ACHN (cell line): ENCODE measurements around the gene APBB3.
A peak's percentile ranks its signal among the peaks of the same experiment; 100 is the strongest.
"Not testable (repeated sequence)": the region's sequence is repeated elsewhere in the genome, so short reads cannot be mapped to it uniquely, and the experiment has no call there.

Source experiments
- DNase-seq: peaks from one replicate; pipeline ENCODE4 v3.0.0-alpha.2; 2015
- in situ Hi-C: cut with HindIII; loops from 2 replicates; pipeline ENCODE4 v1.10.0; 2017; ENCODE audit warnings: low sequenced_read_pairs, low pct_ligation_motif_present, low pct_unique_long_range_greater_than_20kb

Gene APBB3

DNA sequence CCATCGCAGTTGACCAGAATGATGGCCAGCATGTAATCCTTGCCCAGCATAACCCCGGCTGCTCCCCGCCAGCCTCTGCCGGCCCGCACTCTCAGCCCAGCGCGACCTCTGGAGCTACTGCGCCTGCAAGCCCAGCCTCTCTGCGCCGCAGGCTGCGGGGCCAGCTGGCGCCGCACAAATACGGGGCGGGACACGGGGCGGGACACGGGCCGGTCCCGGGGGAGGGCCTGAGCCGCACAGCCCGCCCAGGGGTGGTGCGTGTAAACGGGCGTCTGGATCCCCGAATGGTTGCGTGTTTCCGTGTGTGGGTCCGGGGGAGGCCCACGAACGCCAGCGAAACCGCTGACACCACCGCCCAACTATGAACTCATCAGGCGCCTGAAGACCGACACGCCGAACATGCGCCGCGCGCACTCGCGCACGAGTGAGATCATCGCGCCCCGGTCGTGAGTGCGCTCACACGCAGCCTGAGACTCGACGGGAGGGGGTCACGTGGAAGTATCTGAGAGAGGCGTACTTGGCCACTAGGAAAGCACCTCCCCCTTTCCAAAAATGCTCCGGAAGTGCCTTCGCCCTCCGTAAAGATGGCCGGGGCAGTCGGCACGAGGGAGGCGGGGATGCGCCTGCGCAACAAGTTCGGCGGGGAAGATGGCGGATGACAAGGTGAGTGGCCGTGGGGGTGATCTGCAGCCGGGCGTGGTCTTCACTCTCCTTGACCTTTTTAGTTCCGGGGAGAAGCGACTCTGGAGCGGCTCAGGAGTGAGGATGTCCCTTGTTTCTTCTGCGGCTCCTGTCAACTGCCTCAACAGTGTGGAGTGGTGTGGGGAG, at the start of gene APBB3, which contains the start of gene SLC35A4:
Gene APBB3 (minus strand): TSS at position 403 of the 828 bp plus-strand sequence. CDS start 353 bp downstream, at position 50.
Gene SLC35A4 (plus strand): TSS at position 633 of the 828 bp plus-strand sequence. CDS start 2,342 bp downstream, outside the sequence.
- in situ Hi-C loops = no loop called here

GRCh38 chr5:140611020-140611521, 46.7 kb upstream of the APBB3 start:
- no peak for DNase-seq
- in situ Hi-C loops = no loop called here

More for the DNA sequence above, at the start of gene APBB3, which contains the start of gene SLC35A4:
- peak; percentile 97 for DNase-seq

- no peak for DNase-seq
- in situ Hi-C loops = no loop called here
Measured at GRCh38 chr5:140609126-140609525, 44.7 kb upstream of the APBB3 start.

- in situ Hi-C loops = no loop called here
Measured at GRCh38 chr5:140608722-140609121, 44.3 kb upstream of the APBB3 start.

DNA sequence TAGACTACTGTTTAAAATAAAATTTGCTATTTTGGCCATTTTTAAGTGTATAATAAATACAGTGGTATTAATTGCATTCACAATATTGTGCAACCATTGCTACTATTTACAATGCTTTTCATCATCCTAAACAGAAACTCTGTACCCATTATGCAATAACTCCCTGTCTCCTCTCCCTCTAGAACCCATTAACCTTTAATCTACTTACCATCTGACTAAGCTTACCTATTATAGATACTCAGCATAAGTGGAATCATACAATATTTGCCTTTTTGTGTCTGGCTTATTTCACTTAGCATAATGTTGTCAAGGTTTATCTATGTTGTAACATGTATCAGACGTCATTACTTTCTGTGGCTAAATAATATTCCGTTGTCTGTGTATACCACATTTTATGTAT, 42.6 kb upstream of the APBB3 start:
- DNase-seq = no peak
- in situ Hi-C loops = no loop called here

More at GRCh38 chr5:140608722-140609121, 44.3 kb upstream of the APBB3 start:
- DNase-seq = no peak

DNA sequence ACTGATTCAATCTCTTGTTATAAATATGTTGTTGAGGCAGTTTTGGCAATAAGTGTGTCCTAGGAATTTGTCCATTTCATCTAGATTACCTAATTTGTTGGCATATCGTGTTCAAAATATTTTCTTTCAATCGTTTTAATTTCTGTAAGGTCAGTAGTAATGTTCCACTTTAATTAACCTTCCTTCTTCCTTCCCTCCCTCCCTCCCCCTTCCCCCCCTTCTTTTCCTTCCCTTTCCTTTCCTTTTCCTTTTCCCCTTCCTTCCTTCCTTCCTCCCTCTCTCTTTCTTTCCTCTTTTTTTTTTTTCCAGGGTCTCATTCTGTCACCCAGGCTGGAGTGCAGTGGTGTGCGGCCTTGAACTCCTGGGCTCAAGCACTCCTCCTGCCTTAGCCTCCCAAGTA, 41.5 kb upstream of the APBB3 start:
- no peak for DNase-seq
- in situ Hi-C loops = no loop called here

DNA sequence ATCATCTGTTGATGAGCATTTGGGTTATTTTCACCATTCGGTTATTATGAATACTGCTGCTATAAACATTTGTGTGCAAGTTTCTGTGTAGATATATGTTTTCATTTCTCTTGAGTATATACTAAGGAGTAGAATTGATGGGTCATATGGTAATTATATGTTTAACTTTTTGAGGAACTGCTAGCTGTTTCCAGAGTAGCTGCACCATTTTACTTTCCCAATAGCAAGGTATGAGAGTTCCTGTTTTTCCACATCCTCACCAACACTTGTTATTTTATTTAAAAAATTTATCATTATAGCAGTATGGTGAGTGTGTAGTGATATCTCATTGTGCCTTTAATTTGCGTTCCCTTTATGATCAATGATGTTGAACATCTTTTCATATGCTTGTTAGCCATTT, 39.3 kb upstream of the APBB3 start:
- DNase-seq = no peak
- in situ Hi-C loops = no loop called here

- DNase-seq, in situ Hi-C loops: not testable (repeated sequence)
Measured at GRCh38 chr5:140603446-140603698, 39.0 kb upstream of the APBB3 start.

- in situ Hi-C loops = no loop called here
- no peak for DNase-seq
Measured at GRCh38 chr5:140602147-140602546, 37.7 kb upstream of the APBB3 start.

DNA sequence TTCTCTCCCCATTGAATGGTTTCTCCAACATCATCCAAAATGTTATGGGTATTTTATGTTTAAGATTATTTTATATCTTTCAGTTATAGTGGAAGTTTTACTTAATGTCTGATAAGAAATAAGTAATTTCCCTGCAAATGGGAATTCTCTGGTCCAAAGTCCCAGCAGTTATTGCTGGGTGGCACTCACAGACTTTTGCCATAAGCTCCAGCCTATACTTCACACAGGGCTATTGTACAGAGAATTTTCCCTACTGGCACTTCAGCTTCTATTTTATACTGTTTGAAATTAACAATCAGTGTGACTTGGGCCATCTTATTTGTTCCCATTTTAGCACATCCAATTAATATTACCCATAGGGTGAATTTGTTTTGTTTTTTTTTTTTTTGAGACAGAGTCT, 35.7 kb upstream of the APBB3 start:
- DNase-seq = no peak
- in situ Hi-C loops = no loop called here

DNA sequence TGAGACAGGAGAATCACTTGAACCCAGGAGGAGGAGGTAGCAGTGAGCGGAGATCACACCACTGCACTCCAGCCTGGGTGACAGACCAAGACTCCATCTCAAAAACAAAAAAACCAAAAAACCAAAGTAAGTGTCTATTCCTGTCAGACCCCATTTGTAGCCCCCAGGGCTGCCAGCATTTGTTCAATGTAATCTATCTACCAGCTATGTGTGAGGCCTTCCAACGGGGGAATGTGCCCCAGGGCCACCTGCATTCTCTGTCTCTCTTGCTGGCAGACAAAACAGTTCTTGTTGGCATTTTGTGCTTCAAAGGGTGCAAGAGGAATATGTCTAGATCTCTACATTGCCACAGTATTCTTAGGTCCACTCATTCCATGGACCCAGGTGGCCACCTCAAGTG, 34.4 kb upstream of the APBB3 start:
- DNase-seq = no peak
- in situ Hi-C loops = no loop called here

- no peak for DNase-seq
- in situ Hi-C loops = no loop called here
Measured at GRCh38 chr5:140596321-140596741, 31.9 kb upstream of the APBB3 start.

DNA sequence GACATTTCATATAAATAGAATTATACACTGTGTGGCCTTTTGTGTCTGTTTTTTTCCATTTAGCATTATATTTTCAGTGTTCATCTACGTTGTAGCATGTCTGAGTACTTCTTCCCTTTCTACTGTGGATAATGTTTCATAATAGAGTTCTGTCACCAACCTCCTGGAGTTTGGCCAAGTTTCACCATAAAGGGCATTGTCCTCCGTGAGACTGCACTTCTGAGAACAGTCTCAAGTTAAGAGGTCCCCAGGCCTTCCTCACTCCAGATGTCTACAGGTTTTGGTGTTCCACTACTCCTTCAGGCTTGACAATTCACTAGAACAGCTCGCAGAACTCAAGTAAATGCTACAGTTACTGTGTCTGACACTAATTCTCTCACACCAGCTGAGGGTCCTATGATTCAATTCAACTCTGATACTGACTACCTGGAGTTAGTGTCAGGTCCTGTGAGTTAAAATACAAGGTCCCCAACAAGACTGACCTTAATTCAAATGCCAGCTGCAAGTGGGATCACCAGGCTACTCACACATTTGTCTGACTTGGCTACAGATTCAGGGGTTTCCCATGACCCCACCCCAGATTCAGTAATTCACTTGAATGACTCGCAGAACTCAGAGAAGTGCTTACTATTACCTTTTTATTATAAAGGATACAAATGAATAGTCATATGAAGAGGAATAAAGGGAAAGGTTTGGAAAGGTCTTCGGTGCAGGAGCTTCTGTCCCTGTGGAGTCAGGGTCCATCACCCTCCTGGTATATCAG, 31.3 kb upstream of the APBB3 start:
- no peak for DNase-seq
- in situ Hi-C loops = no loop called here

DNA sequence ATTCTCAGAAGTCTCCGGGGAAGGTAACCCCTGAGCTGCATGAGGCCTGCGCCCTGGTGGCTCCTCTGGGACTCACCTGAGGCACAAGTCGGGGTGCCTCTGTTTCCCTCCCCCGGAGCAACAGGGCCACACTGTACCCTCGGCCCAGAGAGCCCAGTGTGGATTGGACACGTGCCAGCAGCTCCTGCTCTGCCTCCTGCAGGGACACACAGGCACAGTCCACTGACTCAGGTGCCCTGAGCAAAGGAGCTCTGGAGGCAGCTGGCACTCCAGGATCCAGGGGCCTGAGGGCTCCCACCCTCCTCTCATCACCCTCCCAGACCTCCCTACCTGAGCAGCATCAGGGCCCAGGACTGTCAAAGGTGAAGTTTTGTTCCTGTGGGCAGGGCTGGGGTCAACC, 29.8 kb upstream of the APBB3 start:
- DNase-seq = no peak
- in situ Hi-C loops = no loop called here

GRCh38 chr5:140593070-140593469, 28.7 kb upstream of the APBB3 start:
- in situ Hi-C loops, DNase-seq: not testable (repeated sequence)

GRCh38 chr5:140591747-140592372, 27.5 kb upstream of the APBB3 start:
- in situ Hi-C loops = no loop called here
- no peak for DNase-seq

GRCh38 chr5:140590861-140591260, 26.5 kb upstream of the APBB3 start:
- in situ Hi-C loops = no loop called here
- no peak for DNase-seq

DNA sequence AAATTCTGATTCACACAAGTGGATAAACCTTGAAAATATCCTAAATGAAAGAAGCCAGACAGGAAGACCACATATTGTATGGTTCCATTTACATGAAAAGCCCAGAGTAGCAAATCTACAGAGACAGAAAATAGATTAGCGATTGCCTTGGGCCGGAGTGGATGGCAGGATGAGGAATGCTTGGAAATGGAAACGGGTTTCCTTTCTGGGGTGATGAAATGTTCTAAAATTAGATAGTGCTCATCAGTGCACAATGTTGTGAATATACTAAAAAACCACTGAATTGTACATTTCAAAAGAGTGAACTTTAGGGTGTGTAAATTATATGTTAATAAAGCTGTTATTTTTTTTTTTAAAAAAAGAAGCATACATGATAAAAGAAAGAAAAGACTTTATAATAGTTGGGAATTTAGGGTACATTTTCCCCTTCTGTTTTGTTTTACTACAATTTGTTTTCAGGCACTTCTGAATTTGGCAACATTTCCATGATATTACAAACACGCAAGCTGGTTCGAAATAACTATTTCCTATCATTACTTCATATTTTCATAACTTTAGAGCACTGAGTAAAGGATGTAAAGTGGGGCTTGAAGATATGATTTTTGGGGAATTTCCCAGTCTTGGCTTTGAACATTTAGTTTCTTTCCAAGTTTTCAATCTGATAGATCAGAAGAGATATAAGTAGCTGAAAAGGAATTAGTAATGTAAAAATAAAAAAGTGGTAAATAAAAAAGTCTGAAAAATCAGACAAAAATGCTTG, 24.1 kb upstream of the APBB3 start:
- in situ Hi-C loops = no loop called here
- no peak for DNase-seq
